ENCODE data around the gene CHAF1A. TPM values are rescaled to one million over a fixed set of nuclear protein-coding genes. Genes with fewer than 3 reads are reported as not detected.

CHAF1A gene
- total and polyA plus RNA-seq, 2 experiments from 2014 or later = 113 to 125 TPM

- TF ChIP-seq ZNF331 (CRISPR knock-in tag; IDR thresholded peaks at IDR 0.05; ENCODE audit: low read depth) (no peak), ZNF114 (CRISPR knock-in tag; IDR thresholded peaks at IDR 0.05) (no peak), REST (IDR thresholded peaks at IDR 0.05; ENCODE audit: unreplicated experiment) (no peak)
Observed at GRCh38 chr19:4389511-4390016, 12.9 kb upstream of the CHAF1A start (continued).

- no peak overlapping the region for H2AFZ ChIP-seq
- peaks cover 22% of the 10 kb centered on the region for H3K4me1 ChIP-seq (ENCODE audit: insufficient read depth)
- H3K27me3 Mint-ChIP-seq (ENCODE audit: insufficient read depth, low read depth, poor library complexity) = peaks cover 22% of the 10 kb centered on the region
- H3K36me3 Mint-ChIP-seq (ENCODE audit: low read depth) = peaks cover 16% of the 10 kb centered on the region
- H3K4me3 ChIP-seq = peak overlapping the region; percentile 46
- H3K9me3 Mint-ChIP-seq = no peaks in the 10 kb centered on the region
- no peaks in the 10 kb centered on the region for H3K27me3 ChIP-seq (ENCODE audit: insufficient read depth)
- H3K4me3 Mint-ChIP-seq = peak overlapping the region; percentile 63
- peaks cover 66% of the 10 kb centered on the region for H4K20me1 ChIP-seq (replicated peaks; ENCODE audit: insufficient read depth)
- H3K79me2 ChIP-seq (replicated peaks; ENCODE audit: insufficient read depth) = peaks cover 97% of the 10 kb centered on the region
- ATAC-seq (no peak), DNase-seq (ENCODE audit: low spot score) (no peak)
- H3K9me2 ChIP-seq (ENCODE audit: insufficient read depth) = no peaks in the 10 kb centered on the region
- H3K27ac Mint-ChIP-seq = peak overlapping the region; percentile 76
- no peaks in the 10 kb centered on the region for H3K36me3 ChIP-seq (ENCODE audit: insufficient read depth)
- peak overlapping the region; percentile 75 for H3K4me2 ChIP-seq
- peaks cover 61% of the 10 kb centered on the region for H3K4me1 Mint-ChIP-seq
- H3K27ac ChIP-seq (ENCODE audit: low read depth) = peak overlapping the region; percentile 84
- peaks cover 10% of the 10 kb centered on the region; the same call in 1 of the 2 replicates for H3F3A ChIP-seq (replicated peaks; ENCODE audit: low read depth)
- no peak for TF ChIP-seq ZNF114 (CRISPR knock-in tag; IDR thresholded peaks at IDR 0.05)
- no peak for TF ChIP-seq EZH2phosphoT487 (IDR thresholded peaks at IDR 0.05; ENCODE audit: unreplicated experiment)
- no peak for TF ChIP-seq POLR2AphosphoS5 (IDR thresholded peaks at IDR 0.05; ENCODE audit: low read depth)
- TF ChIP-seq STAT1 (IDR thresholded peaks at IDR 0.05; ENCODE audit: unreplicated experiment) = no peak
- no peak for TF ChIP-seq CREB1 (CRISPR knock-in tag; IDR thresholded peaks at IDR 0.05; ENCODE audit: low read depth)
- TF ChIP-seq ZNF331 (CRISPR knock-in tag; IDR thresholded peaks at IDR 0.05; ENCODE audit: low read depth) = no peak
- no peak for TF ChIP-seq ZNF462 (CRISPR knock-in tag; IDR thresholded peaks at IDR 0.05)
- no peak for TF ChIP-seq CTCF (conservative IDR thresholded peaks at IDR 0.05; ENCODE audit: low read depth in 2 of 2)
- no peak for TF ChIP-seq JUNB (IDR thresholded peaks at IDR 0.05; ENCODE audit: unreplicated experiment)
- no peak; the same call in 1 of the 2 replicates for TF ChIP-seq NANOG (IDR thresholded peaks at IDR 0.05; ENCODE audit: borderline replicate concordance)
- TF ChIP-seq EZH2 (IDR thresholded peaks at IDR 0.05; ENCODE audit: low read depth, unreplicated experiment) = no peak
Observed at GRCh38 chr19:4390017-4390566, 12.3 kb upstream of the CHAF1A start.

Measured in GM23338 (cell line).